ENCODE results near the gene CHMP2A.

The CHMP2A gene

DNA sequence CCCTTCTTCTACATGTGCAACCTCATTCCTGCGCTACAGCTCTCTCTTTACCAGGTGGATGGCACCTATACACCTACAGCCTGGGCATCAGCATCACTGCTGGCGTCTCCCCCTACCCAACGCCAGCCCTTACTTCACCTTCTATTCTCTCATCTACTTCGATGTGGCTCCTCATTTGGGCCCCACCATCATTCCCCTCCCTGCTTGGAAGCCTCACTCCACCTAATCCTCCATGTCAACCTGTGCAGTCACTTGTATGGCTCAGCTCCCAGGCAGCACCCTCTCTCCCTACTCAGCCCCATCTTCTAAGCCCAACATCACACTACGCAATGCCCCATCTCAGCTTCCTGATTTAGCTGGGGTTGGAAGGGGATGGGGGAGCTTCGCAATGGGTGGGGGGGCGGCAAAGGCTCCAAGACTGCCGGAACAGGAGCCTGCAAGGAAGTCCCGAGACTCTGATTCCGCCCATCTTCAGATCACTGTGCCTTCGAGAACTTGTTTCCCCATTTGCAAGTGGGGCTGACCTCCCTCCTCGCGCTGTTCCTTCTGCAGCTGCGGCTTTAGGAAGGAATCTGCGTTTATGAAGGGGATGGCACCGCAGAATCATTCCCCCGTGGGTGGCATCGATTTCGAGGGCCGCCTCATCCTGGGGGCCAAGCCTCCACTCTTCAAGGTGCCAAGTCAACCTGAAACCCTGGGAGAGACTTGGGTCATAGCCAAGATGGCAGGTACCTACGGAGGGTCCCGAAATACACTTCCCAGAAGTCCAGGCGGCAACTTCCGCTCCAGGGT is 17.3 kb upstream of the CHMP2A start:
- Histone ChIP-seq H2AFZ (ENCODE audit: low read length) (peak overlapping the region; percentile 78), H3K4ac (ENCODE audit: low read length) (peak overlapping the region; percentile 4), H3K23ac (ENCODE audit: low read depth, low read length, poor library complexity) (peak overlapping the region; percentile 96), H3K14ac (ENCODE audit: low read length) (no peak overlapping the region), H3K18ac (ENCODE audit: low read length) (peak overlapping the region; percentile 21), H2BK12ac (ENCODE audit: low read length) (no peak overlapping the region), H2BK15ac (ENCODE audit: low read length) (no peak overlapping the region), H3K79me1 (ENCODE audit: low read depth, low read length) (peaks cover 2% of the 10 kb centered on the region), H4K91ac (ENCODE audit: low read depth, low read length, poor library complexity) (no peak overlapping the region), H4K8ac (ENCODE audit: low read depth, low read length) (peak overlapping the region; percentile 84), H3K4me3 (ENCODE audit: low read length in 2 of 2) (peak overlapping the region; percentile 58 to 72), H3K36me3 (replicated peaks in 1 of 2; ENCODE audit: control insufficient read depth in 2 of 2, insufficient read depth in 2 of 2, low read length in 2 of 2) (peaks cover 28 to 38% of the 10 kb centered on the region in 2 donors), H3K27ac (replicated peaks; ENCODE audit: low read length) (peak overlapping the region; percentile 98), H3K27me3 (ENCODE audit: control insufficient read depth in 3 of 3, insufficient read depth in 3 of 3, low read depth in 1 of 3, low read length in 3 of 3) (no peaks in the 10 kb centered on the region), H3K9ac (ENCODE audit: low read depth, low read length, poor library complexity) (peak overlapping the region; percentile 56), H3K4me1 (ENCODE audit: control insufficient read depth in 2 of 2, insufficient read depth in 1 of 2, low read depth in 1 of 2, low read length in 2 of 2) (peaks cover 9 to 11% of the 10 kb centered on the region in 2 donors), H2BK5ac (ENCODE audit: low read length) (peak overlapping the region; percentile 99), H2AK5ac (ENCODE audit: low read depth, low read length) (peak overlapping the region; percentile 30), H2BK120ac (ENCODE audit: low read depth, low read length) (no peak overlapping the region), H3K4me2 (ENCODE audit: insufficient read depth, low read length, poor library complexity, severe bottlenecking) (peak overlapping the region; percentile 58), H3K9me3 (replicated peaks in 1 of 2; ENCODE audit: control insufficient read depth in 2 of 2, insufficient read depth in 1 of 2, low read depth in 1 of 2, low read length in 2 of 2) (no peaks in the 10 kb centered on the region)
- no peak for DNase-seq (ENCODE audit: low spot score)
- WGBS, 2 donors (ENCODE audit: extremely low coverage in 2 of 2, insufficient read length in 2 of 2, insufficient replicate concordance in 1 of 2): no CpG with 5 or more reads among the region's 24 CpGs

DNA sequence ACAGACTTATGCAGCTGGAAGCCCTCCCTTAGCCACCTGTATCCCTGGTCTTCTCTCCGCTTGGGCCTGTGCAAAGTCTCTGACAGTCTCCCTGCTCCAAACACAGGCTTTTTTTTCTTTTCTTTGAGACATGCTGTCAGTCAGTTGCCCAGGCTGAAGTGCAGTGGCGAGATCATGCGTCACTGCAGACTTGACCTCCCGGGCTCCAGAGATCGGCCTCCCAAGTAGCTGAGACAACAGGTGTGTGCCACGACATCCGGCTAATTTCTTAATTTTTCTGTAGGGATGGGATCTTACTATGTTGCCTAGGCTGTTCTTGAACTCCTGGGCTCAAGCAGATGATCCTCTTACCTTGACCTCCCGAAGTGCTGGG is 16.7 kb upstream of the CHMP2A start:
- Histone ChIP-seq H3K9me3 (replicated peaks in 1 of 2; ENCODE audit: control insufficient read depth in 2 of 2, insufficient read depth in 1 of 2, low read depth in 1 of 2, low read length in 2 of 2) (no peaks in the 10 kb centered on the region), H2BK120ac (ENCODE audit: low read depth, low read length) (no peak overlapping the region), H3K4me2 (ENCODE audit: insufficient read depth, low read length, poor library complexity, severe bottlenecking) (no peak overlapping the region), H2BK15ac (ENCODE audit: low read length) (no peak overlapping the region), H3K9ac (ENCODE audit: low read depth, low read length, poor library complexity) (no peak overlapping the region), H3K4me1 (ENCODE audit: control insufficient read depth in 2 of 2, insufficient read depth in 1 of 2, low read depth in 1 of 2, low read length in 2 of 2) (peaks cover 9 to 11% of the 10 kb centered on the region in 2 donors), H3K18ac (ENCODE audit: low read length) (no peak overlapping the region), H2BK12ac (ENCODE audit: low read length) (no peak overlapping the region), H2BK5ac (ENCODE audit: low read length) (no peak overlapping the region), H3K27ac (replicated peaks; ENCODE audit: low read length) (no peak overlapping the region), H3K36me3 (replicated peaks in 1 of 2; ENCODE audit: control insufficient read depth in 2 of 2, insufficient read depth in 2 of 2, low read length in 2 of 2) (peaks cover 30 to 43% of the 10 kb centered on the region in 2 donors), H4K91ac (ENCODE audit: low read depth, low read length, poor library complexity) (no peak overlapping the region), H3K14ac (ENCODE audit: low read length) (no peak overlapping the region), H3K79me1 (ENCODE audit: low read depth, low read length) (peaks cover 2% of the 10 kb centered on the region), H2AFZ (ENCODE audit: low read length) (no peak overlapping the region), H2AK5ac (ENCODE audit: low read depth, low read length) (no peak overlapping the region), H3K4me3 (ENCODE audit: low read length in 2 of 2) (no peak overlapping the region), H3K23ac (ENCODE audit: low read depth, low read length, poor library complexity) (no peak overlapping the region), H3K4ac (ENCODE audit: low read length) (no peak overlapping the region), H3K27me3 (ENCODE audit: control insufficient read depth in 3 of 3, insufficient read depth in 3 of 3, low read depth in 1 of 3, low read length in 3 of 3) (no peaks in the 10 kb centered on the region), H4K8ac (ENCODE audit: low read depth, low read length) (no peak overlapping the region)
- no CpG with 5 or more reads among the region's 8 CpGs for WGBS, 2 donors (ENCODE audit: extremely low coverage in 2 of 2, insufficient read length in 2 of 2, insufficient replicate concordance in 1 of 2)
- DNase-seq (ENCODE audit: low spot score): no peak

DNA sequence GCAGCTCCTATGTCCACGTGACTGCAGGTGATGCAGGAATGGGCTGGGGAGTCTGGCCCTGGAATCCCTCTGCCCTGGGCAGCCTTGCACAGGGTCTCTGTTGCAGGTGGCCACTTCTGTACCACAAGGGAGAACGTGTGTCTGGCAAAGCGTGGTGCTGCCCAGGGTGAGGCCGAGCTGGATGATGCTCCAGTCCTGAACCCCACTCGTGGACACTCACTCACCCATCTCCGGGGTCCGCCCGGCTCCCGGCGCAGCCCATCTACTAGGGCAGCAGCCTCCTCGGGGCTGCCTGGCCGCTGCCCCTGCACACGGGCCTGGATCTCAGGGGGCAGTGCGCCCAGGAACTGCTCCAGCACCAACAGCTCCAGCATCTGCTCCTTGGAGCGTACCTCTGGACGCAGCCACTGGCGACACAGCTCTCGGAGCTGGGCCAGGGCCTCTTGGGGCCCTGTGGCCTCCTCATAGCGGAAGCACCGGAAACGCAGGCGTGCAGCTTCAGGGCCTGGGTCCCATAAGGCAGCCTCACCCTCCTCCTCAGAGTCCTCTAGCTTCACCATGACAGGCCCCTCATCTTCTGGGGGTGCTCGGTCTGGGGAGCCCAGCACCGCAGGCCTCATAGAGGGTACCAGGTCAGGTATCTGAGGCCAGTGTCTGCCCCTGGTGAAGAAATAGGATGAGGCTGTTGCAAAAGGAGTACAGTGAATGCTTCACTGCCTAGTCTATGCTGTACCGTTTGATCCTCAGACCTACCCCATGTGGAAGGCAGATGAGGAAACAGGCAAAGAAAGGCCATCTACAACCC is 16.1 kb upstream of the CHMP2A start:
- H4K91ac ChIP-seq (ENCODE audit: low read depth, low read length, poor library complexity): no peak overlapping the region
- H4K8ac ChIP-seq (ENCODE audit: low read depth, low read length): no peak overlapping the region
- H2BK5ac ChIP-seq (ENCODE audit: low read length): no peak overlapping the region
- no peaks in the 10 kb centered on the region for H3K9me3 ChIP-seq (replicated peaks in 1 of 2; ENCODE audit: control insufficient read depth in 2 of 2, insufficient read depth in 1 of 2, low read depth in 1 of 2, low read length in 2 of 2)
- no peak overlapping the region for H2BK120ac ChIP-seq (ENCODE audit: low read depth, low read length)
- H2AK5ac ChIP-seq (ENCODE audit: low read depth, low read length): no peak overlapping the region
- no peak overlapping the region for H3K23ac ChIP-seq (ENCODE audit: low read depth, low read length, poor library complexity)
- no peak overlapping the region for H3K14ac ChIP-seq (ENCODE audit: low read length)
- no peak overlapping the region for H3K4me2 ChIP-seq (ENCODE audit: insufficient read depth, low read length, poor library complexity, severe bottlenecking)
- H2AFZ ChIP-seq (ENCODE audit: low read length): no peak overlapping the region
- no peak overlapping the region for H2BK15ac ChIP-seq (ENCODE audit: low read length)
- H3K79me1 ChIP-seq (ENCODE audit: low read depth, low read length): peaks cover 2% of the 10 kb centered on the region
- peaks cover 30 to 46% of the 10 kb centered on the region in 2 donors for H3K36me3 ChIP-seq (replicated peaks in 1 of 2; ENCODE audit: control insufficient read depth in 2 of 2, insufficient read depth in 2 of 2, low read length in 2 of 2)
- no CpG with 5 or more reads among the region's 25 CpGs for WGBS, 2 donors (ENCODE audit: extremely low coverage in 2 of 2, insufficient read length in 2 of 2, insufficient replicate concordance in 1 of 2)
- no peak overlapping the region for H3K4ac ChIP-seq (ENCODE audit: low read length)
- H3K27ac ChIP-seq (replicated peaks; ENCODE audit: low read length): no peak overlapping the region
- no peak overlapping the region for H3K18ac ChIP-seq (ENCODE audit: low read length)
- no peak overlapping the region for H3K9ac ChIP-seq (ENCODE audit: low read depth, low read length, poor library complexity)
- H3K4me3 ChIP-seq (ENCODE audit: low read length in 2 of 2): no peak overlapping the region
- no peaks in the 10 kb centered on the region for H3K27me3 ChIP-seq (ENCODE audit: control insufficient read depth in 3 of 3, insufficient read depth in 3 of 3, low read depth in 1 of 3, low read length in 3 of 3)
- H3K4me1 ChIP-seq (ENCODE audit: control insufficient read depth in 2 of 2, insufficient read depth in 1 of 2, low read depth in 1 of 2, low read length in 2 of 2): peaks cover 9 to 11% of the 10 kb centered on the region in 2 donors
- H2BK12ac ChIP-seq (ENCODE audit: low read length): no peak overlapping the region
- no peak for DNase-seq (ENCODE audit: low spot score)
